ENCODE data around the gene FRMD1. TPM values are rescaled to one million over a fixed set of nuclear protein-coding genes. Genes with fewer than 3 reads are reported as not detected.

The FRMD1 gene
- total and polyA plus RNA-seq, 12 donors: 0.12 to 1.3 (median 0.21) TPM; not detected in 4

DNA sequence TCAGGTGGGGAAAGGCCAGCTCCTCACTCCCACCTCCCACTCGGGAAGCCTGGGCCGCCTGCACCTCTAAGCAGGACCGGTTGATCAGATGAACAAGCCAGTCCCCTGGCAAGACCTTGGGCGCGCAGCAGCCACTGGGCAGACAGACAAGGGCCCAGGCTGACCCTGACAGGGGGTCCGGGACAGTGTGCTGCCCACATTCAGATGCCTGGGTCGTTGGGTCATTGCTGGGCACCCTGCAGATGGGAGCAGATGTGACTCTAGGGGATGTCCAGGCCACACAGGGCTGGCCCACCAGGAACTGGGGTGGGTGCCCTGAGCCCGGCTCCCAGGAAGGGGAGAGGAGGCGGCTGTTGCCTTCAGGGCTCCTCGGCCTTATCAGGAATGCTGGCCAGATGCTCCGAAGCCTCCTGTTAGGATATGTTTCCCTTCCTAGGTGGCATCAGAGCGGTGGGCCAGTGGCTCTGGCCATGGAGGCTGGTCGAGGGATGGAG, 17.3 kb upstream of the FRMD1 start:
- no peak for DNase-seq
- peaks cover 0 to 8% (median 0%) of the 10 kb centered on the region in 11 donors for H3K9me3 ChIP-seq
- intact Hi-C loops (cut with DNase I): no loop called here
- H3K27ac ChIP-seq: no peak overlapping the region
- H3K4me1 ChIP-seq: peaks cover 0 to 19% (median 3%) of the 10 kb centered on the region in 9 donors
- no peaks in the 10 kb centered on the region for H3K36me3 ChIP-seq
- WGBS, 2 donors: 78 to 86% methylated on average over 13 of the region's 13 CpGs
- peaks cover 4 to 32% (median 22%) of the 10 kb centered on the region in 7 donors for H3K27me3 ChIP-seq
- TF ChIP-seq, protein P1, sequence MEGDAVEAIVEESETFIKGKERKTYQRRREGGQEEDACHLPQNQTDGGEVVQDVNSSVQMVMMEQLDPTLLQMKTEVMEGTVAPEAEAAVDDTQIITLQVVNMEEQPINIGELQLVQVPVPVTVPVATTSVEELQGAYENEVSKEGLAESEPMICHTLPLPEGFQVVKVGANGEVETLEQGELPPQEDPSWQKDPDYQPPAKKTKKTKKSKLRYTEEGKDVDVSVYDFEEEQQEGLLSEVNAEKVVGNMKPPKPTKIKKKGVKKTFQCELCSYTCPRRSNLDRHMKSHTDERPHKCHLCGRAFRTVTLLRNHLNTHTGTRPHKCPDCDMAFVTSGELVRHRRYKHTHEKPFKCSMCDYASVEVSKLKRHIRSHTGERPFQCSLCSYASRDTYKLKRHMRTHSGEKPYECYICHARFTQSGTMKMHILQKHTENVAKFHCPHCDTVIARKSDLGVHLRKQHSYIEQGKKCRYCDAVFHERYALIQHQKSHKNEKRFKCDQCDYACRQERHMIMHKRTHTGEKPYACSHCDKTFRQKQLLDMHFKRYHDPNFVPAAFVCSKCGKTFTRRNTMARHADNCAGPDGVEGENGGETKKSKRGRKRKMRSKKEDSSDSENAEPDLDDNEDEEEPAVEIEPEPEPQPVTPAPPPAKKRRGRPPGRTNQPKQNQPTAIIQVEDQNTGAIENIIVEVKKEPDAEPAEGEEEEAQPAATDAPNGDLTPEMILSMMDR (IDR thresholded peaks at IDR 0.05): no peak
- H3K4me3 ChIP-seq: no peak overlapping the region
- ATAC-seq: no peak

DNA sequence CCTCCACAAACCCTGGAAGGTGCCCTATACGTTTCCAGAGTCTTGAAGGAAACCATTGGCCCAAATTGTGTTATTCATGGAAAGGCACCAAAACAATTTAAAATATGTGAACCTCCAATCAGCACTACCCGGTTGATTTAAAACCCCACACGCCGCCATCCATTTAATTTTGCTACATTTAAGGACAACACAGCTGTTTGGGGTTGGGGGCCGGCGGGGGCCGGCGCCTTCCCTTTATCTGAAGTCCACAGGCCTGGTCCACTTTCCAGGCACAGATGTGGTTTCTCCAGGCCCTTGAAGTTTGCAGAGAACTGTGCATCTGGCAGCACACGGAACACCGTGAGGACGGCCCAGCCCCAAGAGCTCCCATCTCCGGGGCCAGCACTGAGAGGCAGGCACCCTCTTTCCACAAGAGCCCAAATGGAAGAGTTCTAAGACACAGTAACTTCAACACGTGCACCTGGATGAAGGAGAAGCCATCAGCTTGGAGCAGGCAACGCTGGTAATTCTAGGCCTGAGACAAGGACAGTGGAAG, 16.8 kb upstream of the FRMD1 start:
- WGBS, 2 donors: 89 to 91% methylated on average over 14 of the region's 14 CpGs
- Histone ChIP-seq H3K4me3 (no peak overlapping the region), H3K4me1 (peaks cover 0 to 19% (median 0%) of the 10 kb centered on the region in 9 donors), H3K36me3 (no peaks in the 10 kb centered on the region), H3K27ac (no peak overlapping the region), H3K9me3 (peaks cover 0 to 8% (median 0%) of the 10 kb centered on the region in 11 donors), H3K27me3 (peaks cover 0 to 27% (median 16%) of the 10 kb centered on the region in 7 donors)
- DNase-seq (no peak), ATAC-seq (no peak)
- TF ChIP-seq, protein P1 (IDR thresholded peaks at IDR 0.05): no peak
- intact Hi-C loops (cut with DNase I): no loop called here

DNA sequence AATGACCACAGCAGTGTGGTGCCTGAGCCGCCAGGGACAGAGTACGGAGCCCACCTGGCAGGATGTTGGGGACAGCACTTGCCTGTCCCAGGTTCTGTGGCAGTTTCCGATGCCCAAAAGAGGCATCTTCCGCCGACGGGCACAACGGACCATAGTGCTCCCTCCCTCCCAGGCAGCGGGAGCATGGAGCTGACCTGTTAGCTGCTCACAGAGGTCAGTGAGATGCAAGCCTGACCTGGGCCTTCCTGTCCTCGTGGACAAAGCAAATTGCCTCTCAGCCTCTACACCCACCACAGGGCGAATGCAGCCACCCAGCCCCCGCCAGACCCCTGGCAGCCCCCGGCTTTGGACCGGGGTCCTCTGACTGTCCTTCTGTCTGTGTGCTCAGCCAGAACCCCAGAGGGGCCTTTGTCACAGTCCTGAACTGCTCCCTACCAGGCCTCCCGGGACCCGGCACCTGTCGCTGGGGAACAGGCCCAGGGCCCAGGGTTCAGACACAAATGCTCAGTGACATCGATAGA, 16.2 kb upstream of the FRMD1 start:
- Histone ChIP-seq H3K27me3 (peaks cover 0 to 22% (median 11%) of the 10 kb centered on the region in 7 donors), H3K9me3 (peaks cover 0 to 8% (median 0%) of the 10 kb centered on the region in 11 donors), H3K27ac (no peak overlapping the region), H3K4me1 (peaks cover 0 to 19% (median 0%) of the 10 kb centered on the region in 9 donors), H3K36me3 (no peaks in the 10 kb centered on the region), H3K4me3 (no peak overlapping the region)
- intact Hi-C loops (cut with DNase I): no loop called here
- DNase-seq (no peak), ATAC-seq (no peak)
- TF ChIP-seq, protein P1 (IDR thresholded peaks at IDR 0.05): no peak
- WGBS, 2 donors: 90 to 94% methylated on average over 17 of the region's 17 CpGs

DNA sequence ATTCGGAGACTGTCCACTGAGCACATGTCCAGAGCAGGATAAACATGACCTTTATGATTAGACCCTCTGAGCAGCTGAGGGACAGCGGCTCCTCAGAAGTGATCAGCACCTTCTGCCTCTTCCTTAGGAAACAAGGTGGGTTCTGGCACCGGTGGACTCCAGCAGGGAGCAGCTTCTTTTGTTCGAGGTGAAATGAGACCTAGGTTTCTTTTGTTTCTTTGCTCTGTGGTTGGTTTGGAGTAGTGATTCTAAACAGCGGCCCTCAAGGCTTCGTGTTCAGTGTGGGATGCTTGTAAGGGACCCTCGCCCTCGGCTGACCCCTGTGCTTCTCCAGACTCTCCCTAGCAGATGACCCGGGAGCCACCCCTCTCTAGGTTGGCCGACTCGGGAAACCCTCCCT, 14.6 kb upstream of the FRMD1 start:
- intact Hi-C loops (cut with DNase I): no loop called here
- Histone ChIP-seq H3K27me3 (peaks cover 0 to 6% (median 0%) of the 10 kb centered on the region in 7 donors), H3K36me3 (no peaks in the 10 kb centered on the region), H3K4me3 (no peak overlapping the region), H3K9me3 (peaks cover 0 to 8% (median 0%) of the 10 kb centered on the region in 11 donors), H3K4me1 (peaks cover 0 to 21% (median 2%) of the 10 kb centered on the region in 9 donors), H3K27ac (no peak overlapping the region)
- ATAC-seq (no peak), DNase-seq (no peak)
- WGBS, 2 donors: 84% methylated on average over 11 of the region's 11 CpGs
- TF ChIP-seq, protein P1 (IDR thresholded peaks at IDR 0.05): no peak

All from heart right ventricle (tissue), 16 donors.